HG03095 (cell line): ENCODE data around the gene MCU.

Experiments used
- ATAC-seq: cut with Tn5 transposase; IDR thresholded peaks from one replicate; pipeline ENCODE4 v1.9.1; 2021; ENCODE audit warnings: moderate library complexity; ENCODE audit not compliant: unreplicated experiment

The MCU gene

DNA sequence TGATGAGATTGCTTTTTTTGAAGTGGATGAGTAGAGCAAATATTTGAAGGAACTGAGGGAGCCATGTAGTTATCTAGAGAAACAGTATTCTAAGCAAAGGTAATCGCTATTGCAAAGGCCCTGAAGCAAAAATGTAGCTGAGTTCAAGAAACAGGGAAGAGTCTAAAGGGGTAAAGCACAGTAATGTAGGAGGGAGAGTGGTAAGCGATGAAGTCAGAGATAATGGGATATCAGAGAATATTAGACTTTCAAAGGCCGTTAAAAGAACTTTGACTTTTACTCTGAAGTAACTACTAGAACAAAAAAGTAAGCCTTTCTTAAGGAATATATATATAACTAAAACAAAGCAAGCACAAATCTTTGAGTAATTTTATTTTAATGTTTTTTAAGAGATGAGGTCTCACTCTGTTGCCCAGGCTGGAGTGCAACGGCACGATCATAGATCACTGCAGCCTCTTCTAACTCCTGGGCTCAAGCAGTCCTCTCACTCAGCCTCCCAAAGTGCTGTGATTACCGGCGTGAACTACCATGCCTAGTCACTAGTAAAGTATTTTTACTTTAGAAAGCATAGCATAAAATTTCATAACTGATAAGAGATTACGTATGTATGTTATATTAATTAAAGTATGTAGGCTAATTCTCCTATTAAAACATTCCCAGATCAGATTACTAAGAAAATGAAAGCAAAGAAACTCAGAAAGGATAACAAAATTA is 139.9 kb downstream of the MCU start:
- ATAC-seq = no peak

DNA sequence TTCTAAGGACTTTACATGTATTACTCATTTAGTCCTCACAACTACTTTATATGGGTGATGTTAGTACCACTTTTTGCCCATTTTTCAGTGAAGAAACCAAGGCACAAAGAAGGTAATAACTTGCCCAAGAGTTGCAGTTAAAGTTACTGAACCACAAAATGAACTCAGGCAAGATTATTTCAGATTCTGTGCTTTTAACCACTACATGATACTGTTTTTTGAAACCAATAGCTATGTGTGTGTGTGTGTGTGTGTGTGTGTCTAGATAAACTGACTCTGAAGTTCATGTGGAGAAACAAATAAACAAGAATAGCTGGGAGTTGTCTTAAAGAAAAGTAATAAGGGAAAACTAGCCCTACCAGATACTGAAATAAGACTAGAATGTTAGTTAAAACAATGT is 140.8 kb downstream of the MCU start:
- ATAC-seq = no peak

DNA sequence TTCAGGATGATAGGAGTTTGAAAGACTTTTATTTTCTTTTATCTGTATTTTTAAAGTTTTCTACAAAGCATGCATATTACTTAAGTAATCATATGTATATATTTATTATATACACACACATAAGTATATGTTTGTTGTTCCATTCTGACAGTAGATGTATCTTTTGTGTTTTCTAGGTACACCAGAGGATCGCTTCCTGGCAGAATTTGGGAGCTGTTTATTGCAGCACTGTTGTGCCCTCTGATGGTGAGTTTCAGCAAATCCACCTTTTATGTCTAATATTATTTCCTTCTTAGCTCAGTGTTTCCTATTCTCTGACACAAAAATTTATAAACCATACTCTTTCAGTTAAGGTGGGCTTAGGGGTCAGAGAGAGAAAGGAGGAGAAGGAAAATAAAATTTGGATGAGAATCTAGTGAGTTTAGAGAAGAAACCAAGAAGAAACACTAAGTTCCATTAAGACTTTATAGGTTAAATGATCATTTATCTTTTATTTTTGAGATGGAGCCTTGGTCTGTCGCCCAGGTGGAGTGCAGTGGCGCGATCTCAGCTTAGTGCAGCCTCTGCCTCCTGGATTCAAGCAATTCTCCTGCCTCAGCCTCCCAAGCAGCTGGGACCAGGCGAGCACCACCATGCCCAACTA is 142.4 kb downstream of the MCU start:
- no peak for ATAC-seq

DNA sequence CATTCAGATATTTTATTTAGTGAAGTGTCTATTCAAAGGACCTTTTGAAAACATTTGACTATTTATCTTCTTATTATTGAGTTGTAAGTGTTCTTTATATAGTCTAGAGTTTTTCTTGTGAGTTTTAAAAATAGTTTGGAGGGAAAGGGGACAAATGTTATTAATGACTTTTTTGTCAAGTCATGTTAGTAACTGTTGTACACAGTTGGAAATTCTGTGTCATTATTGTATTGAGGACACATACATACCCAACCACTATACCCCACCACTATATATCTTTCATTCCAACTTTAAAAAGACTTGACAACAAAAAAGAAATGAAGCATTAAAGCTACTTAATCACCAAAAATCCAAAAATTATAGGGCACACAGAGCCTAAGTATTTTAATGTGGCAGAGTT is 148.4 kb downstream of the MCU start:
- no peak for ATAC-seq

DNA sequence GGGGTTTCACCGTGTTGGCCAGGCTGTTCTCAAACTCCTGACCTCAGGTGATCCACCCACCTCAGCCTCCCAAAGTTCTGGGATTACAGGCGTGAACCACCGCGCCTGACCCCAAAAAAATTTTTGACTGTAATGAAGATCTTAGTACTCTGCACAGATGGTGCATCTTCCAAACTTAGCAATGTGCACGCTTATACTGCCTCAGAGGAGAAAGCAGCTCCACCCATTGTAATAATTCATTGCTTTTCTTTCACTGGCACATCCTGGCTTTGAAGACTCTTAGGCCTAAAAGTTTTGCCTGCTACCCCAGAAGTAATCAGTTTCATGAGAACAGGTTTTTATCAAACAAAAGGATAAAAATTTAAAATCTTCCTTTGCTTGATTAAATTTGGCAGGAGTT is 149.5 kb downstream of the MCU start:
- no peak for ATAC-seq

DNA sequence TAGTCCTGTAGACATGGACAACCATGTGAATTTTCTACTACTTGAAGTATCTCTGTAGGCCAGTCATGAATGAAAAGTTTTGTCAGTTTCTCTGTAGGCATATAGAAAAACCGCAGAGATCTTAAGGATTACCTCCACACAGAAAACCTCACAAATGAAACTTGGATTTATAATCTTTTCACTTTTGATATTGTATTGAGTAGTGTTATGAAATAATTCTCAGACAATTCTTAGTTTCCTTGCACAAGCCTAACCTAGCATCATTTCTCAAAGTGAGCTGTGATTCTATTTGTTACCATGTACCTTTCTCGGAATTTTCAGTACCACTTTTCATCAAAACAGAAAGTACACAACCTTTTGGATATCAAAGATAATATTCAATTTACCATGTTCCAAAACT is 150.2 kb downstream of the MCU start:
- no peak for ATAC-seq

DNA sequence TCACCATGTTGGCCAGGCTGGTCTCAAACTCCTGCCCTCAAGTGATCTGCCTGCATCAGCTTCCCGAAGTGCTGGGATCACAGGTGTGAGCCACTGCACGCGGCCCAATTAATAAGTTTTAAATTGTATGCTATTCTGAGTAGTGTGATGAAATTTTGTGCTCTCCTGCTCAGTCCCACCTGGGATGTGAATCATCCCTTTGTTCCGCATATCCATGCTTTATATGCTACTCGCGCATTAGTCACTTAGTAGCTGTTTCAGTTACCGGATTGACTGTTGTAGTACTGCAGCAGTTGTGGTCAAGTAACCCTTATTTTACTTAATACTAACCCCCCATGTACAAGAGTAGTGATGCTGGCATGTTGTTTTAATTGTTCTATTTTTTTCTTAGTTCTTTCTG is 154.3 kb downstream of the MCU start:
- no peak for ATAC-seq

DNA sequence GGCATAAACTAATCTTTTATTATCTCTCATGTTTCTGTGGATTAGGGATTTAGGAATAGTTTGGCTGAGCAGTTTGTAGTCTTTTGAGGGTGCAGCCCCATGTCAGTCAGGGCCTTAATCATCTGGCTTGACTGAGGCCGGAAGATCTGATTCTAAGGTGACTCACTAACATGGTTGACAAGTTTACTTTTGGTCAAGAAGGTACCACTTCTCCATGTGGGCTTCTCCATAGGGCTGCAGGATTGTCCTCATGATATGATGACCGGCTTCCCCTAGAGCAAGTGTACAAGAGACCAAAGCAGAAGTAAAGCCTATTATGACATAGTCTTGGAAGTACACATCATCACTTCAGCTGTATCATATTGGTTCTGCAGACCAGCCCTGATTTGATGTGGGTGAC is 155.7 kb downstream of the MCU start:
- no peak for ATAC-seq

DNA sequence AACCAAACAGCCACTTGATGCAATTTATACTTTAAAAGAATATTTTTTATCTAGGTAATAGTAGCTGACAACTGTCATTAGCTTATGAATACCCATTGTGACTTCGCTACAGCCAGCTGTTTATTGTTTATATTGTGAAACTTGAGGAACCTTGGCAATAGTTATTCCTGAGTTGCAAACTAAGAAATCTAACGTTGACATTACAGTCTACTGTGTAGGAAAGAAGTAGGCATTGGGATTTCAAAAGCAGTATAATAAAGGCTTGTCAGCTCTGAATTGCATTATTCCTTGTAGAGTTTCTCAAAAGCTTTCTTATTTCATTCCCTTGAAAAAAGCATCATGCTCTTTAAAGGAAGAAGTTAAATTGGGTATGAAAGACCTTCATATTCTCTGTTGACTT is 158.9 kb downstream of the MCU start:
- ATAC-seq = no peak

DNA sequence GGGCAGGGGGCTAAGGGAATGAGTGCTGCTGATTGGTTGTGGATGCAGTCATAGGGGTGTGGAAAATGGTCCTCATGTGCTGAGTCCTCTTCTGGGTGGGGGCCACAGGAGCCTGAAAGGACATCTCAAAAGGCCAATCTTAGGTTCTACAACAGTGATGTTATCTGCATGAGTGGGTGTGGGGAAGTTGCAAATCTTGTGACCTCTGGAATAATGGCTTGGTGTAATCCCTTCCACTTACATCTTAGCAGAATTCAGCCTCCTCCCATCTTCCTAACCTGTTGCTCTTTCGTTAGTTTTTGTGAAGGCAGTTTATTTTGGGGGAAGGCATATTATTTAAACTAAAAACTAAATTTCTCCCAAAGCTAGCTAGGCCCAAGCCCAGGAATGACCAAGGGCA is 159.6 kb downstream of the MCU start:
- no peak for ATAC-seq

DNA sequence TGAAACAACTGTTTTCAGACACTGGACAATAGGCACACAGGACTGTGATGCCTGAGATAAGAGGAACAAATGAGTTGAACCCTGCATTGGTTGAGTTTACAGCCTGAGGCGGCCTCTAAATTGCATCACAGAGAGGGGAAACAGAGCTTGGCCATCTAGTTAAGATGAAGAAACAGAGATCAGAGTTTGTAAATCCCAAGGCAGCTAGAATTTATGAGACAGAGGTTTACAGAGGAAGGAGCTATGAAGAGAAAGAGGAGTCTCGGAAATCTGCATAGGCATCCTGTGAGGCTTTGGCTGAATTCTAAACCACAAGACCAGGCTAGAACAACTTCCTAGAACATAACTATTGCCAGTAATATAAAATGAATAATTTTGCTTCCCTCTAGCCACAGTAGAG is 160.6 kb downstream of the MCU start:
- ATAC-seq = no peak

DNA sequence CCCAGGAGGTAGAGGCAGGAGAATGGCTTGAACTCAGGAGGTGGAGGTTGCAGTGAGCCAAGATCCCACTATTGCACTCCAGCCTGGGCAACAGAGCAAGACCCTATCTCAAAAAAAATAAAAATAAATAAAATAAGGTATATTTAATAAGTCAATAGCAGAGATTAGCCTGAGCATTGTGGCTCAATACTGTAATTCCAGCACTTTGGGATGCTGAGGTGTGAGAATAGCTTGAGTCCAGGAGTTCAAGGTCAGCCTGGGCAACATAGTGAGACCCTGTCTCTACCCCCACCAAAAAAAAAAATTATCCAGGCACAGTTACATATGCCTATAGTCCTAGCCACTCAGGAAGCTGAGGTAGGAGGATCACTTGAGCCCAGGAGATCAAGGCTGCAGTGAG is 163.2 kb downstream of the MCU start:
- ATAC-seq = no peak

DNA sequence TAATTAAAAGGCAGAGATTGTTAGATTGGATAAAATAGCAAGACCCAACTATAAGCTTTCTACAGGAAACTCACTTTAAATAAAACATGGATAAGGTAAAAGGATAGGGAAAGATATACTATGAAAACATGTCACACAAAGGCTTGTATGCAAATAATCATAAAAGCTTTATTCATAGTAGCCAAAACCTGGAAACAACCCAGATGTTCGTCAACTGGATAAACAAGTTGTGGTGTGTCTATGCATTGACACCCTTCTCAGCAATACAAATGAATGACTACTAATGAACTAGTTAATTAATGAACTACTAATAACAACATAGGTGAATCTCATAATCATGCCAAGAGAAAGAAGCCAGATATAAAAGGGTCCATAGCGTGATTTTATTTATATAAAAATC is 163.8 kb downstream of the MCU start:
- ATAC-seq = no peak

DNA sequence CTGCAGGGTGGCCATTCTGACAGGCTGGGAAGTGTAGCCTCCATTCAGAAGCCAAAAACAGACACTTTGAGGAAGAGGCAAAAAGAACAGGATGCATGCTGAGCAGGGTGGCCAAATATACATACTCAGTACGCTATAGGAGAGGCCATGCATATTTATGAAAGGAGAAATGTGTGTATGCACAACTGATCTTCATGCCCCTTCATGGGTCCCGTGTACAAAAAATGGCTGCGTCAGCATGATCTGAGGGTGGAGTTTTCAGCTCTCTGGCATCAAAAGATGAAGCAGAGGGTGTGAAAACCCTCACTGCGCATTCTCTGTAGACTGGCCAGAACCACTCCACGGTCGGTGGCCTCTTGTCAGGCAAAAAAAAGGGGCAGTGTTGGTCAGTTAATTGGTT is 166.1 kb downstream of the MCU start:
- ATAC-seq = no peak

DNA sequence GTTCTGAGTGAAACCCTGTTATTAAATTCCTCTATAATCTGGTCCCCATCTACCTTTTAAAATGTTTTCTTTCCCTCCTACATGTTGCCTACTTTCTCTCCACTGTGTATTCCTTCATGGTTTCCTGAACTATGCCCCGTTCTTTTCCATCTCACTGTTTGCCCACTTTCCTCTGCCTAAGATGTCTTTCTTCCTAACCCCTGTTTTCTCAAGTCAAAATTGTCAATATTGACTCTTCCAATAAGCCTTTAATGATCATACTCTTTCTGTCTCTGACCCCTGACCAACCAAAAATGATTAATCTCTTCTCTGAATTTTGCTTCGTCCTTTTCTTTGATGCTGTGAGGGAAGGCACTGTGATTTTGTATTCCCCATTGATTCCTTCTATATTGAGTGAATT is 171.0 kb downstream of the MCU start:
- ATAC-seq = no peak

DNA sequence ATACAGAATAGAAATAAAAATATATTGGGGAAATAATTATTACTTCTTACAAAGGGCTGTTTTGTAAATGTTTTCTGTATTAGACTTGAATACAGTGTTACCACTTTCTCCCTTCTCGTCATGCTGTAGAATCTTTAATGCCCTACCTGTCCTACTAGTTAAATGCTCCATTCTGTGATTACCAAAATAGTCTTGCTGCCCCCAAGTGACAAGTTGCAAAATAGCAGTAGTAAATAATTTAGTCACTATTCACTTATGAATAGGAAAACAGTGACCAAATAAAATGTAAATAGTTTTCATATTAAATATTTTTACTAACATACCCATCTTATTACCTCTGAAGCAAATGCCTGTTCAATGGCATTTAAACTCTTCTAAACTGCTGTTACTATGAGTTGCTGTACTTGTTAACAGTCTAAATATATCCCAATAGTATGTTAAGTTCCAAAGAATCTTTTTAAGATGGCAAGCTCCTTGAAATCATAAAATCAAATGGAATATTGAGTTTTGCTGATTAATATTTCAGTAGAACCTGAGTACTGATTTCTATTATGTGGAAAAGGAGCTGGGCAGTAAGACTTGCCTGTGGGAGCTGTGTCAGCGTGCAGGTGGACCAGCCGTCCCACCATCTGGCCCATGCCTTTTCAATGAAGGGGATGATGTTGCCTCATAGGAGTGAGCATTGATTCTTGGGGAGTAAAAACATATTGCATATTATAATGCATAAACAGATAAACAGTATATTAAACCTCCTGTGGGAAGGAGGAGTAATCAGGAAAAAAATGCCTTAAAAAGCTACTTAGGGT is 183.5 kb downstream of the MCU start:
- ATAC-seq = no peak

DNA sequence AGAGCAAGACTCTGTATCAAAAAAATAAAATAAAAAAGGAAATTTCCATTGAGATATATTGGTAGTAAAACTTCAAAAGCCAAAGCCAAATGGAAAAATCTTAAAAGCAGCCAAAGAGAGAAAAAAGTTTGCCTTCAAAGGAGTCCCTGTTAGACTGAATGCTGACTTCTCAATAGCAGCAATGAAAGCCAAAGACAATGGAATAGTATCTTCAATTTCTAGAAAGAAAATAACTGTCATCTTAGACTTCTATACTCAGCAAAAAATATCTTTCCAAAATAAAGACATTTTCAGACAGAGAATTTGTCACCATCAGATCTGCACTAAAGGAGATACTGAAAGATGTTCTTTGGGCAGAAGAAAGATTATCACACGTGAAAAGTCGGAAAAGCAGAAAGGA is 187.3 kb downstream of the MCU start:
- no peak for ATAC-seq

DNA sequence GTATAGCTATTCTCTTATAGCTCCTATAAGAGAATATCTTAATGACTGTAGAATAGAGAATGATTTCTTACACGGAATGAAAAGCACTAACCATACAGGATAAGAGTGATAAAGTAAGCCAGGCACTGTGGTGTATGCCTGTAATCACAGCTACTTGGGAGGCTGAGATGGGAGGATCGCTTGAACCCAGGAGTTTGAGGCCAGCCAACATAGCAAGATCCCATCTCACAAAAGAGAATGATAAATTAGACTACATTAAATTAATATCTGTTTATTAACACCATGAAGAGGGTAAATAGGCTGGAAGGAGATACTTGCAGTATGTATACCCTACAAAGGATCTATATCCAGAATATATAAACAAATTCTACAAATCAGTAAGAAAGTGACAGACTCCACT is 189.3 kb downstream of the MCU start:
- no peak for ATAC-seq

DNA sequence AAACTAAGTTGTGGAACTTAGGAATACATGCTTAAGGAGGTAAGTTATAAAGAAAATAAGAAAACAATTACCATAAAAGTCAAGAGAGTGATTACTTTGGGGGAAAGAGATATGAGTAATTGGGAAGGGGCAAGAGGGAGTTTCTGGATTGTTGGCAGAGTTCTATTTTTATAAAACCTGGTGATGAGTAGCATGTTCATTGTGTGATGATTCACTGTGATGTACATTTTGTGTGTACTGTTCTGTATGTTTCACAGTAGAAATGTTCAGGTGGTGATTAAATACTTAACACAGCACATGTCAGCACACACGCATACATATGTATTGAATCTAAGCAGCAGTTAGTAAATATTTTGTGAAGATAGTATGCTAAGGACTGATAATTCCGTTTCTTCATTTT is 191.9 kb downstream of the MCU start:
- ATAC-seq = no peak

DNA sequence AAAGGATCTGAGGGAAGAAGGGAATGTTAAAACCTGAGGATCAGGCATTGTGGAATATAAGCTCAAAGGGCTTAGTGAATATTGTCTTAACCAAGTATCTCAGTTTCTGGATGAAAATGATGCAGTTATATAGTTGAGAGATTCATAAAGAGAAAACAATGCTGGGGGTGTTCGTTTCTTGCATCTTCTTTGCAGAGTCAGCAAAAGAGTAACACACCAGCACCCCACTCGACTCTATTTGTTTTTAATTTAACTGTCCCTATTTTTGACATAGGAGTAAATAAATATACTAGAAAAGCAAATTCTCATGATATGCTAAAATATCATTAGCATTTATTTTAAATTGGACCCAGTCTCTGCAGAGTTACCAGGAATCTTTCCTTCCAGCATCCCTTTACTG is 194.0 kb downstream of the MCU start:
- ATAC-seq = no peak

DNA sequence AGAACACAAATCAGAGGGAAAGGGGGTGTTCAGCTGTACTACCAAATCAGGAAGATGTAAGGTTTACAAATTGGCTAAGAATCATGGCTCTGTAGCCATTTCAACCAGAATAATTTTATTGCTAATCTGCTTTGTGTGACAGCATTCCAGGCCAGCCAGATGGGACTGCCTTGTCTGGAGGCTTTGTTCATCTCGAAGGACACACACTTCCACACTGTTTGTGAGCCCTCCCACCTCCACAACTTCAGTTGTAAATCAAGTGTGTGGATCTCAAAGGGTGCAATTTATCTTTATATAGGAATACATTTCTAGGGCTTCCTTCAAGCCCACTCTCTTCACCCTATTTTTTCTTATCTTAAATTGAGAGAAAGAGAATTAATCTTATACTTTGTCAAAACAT is 194.7 kb downstream of the MCU start:
- ATAC-seq = no peak

DNA sequence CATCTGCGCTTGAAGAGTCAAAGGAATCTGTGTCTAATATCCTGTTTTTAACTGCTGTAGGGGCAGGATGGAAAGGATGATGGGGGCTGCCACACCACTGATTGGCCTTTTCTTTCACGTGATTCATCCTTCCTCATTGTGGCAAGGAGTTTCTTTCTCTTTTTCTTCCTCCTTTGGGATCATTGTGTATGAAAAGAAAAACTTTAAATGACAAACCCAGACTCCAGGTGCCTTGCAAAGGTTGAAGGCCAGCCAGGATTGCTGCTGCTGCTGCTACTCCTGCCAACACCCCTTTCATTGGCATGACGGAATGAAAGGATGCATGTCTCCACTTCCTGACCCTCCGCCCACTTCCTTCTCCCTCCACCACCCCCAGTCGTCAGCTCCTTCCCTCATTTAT is 195.1 kb downstream of the MCU start:
- no peak for ATAC-seq
